Thymus (tissue), 11 donors: ENCODE results near the gene TAS2R3. TPM values are rescaled to one million over a fixed set of nuclear protein-coding genes. Genes with fewer than 3 reads are reported as not detected.
"Not testable (repeated sequence)": the region's sequence is repeated elsewhere in the genome, so short reads cannot be mapped to it uniquely, and the experiment has no call there.

ENCODE experiments used
- DNase-seq, 9 donors: peaks; one replicate each; pipeline ENCODE4 v3.0.0-alpha.2; 2013; ENCODE audit warnings: low spot score in 9 of 9, low read depth in 6 of 9, missing footprints in 1 of 9
- H3K27ac ChIP-seq, 2 donors: one replicate each; pipeline ENCODE4 v1.5.1; 2013; ENCODE audit warnings: control low read depth in 1 of 2, low read depth in 1 of 2, low read length in 1 of 2, mild to moderate bottlenecking in 1 of 2, moderate library complexity in 1 of 2
- H3K27me3 ChIP-seq, 2 donors: one replicate each; pipeline ENCODE4 v1.5.1; 2013; ENCODE audit warnings: low read length in 1 of 2; ENCODE audit not compliant: control insufficient read depth in 2 of 2, insufficient read depth in 1 of 2
- H3K36me3 ChIP-seq, 2 donors: one replicate each; pipeline ENCODE4 v1.5.1; 2013; ENCODE audit warnings: low read length in 1 of 2, mild to moderate bottlenecking in 1 of 2, moderate library complexity in 1 of 2; ENCODE audit not compliant: control insufficient read depth in 2 of 2, insufficient read depth in 2 of 2
- H3K4me1 ChIP-seq, 2 donors: one replicate each; pipeline ENCODE4 v1.5.1; 2013; ENCODE audit warnings: low read length in 2 of 2; ENCODE audit not compliant: control insufficient read depth in 2 of 2, insufficient read depth in 2 of 2
- H3K4me3 ChIP-seq, 2 donors: one replicate each; pipeline ENCODE4 v1.5.1; 2013; ENCODE audit warnings: low read length in 2 of 2, control low read depth in 1 of 2, mild to moderate bottlenecking in 1 of 2
- H3K9me3 ChIP-seq, 2 donors: one replicate each; pipeline ENCODE4 v1.5.1; 2013; ENCODE audit warnings: low read length in 1 of 2, mild to moderate bottlenecking in 1 of 2; ENCODE audit not compliant: control insufficient read depth in 2 of 2, insufficient read depth in 1 of 2
- WGBS: extraction: QIAGEN DNeasy Blood & Tissue Kit; methylation state at CpG from one replicate; pipeline ENCODE4 v1.1.7; 2013; 5-methylcytosine and 5-hydroxymethylcytosine counted together
- polyA plus RNA-seq: library from polyadenylated mRNA; stranded (reverse); fragments of 200-250 nt; gene quantifications from one replicate; pipeline ENCODE4 v1.2.3, GENCODE V29; 2013
- total RNA-seq: library from RNA; stranded (reverse); fragments of 120-200 nt; gene quantifications from one replicate; pipeline ENCODE4 v1.2.4, GENCODE V29; 2013
- donor health status: healthy.

TAS2R3 gene
- total and polyA plus RNA-seq, 2 donors = 0.52 TPM; not detected in 1

DNA sequence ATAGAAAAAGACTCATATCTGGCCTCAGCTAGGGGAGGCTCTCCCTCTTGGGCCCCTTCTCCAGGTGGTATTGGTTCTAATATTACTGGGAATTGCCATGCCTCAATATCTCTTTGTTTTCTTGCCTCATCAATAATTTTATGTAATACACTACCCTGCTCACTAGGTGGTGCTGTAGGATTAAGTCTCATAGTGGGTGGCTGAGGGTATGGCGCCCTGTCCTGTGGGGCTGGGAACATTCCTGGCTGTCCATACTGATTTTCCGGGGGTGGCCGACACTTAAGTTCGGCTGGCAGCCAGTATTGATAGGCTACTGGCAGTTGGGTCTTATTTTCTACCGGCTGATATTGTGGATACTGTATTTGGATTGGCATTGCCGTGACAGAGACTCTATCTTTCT, 9.0 kb upstream of the TAS2R3 start:
- 98% methylated on average over 6 of the region's 6 CpGs for WGBS
- peaks cover 9 to 12% of the 10 kb centered on the region in 2 donors for H3K9me3 ChIP-seq
- H3K36me3 ChIP-seq = peaks cover 41 to 71% of the 10 kb centered on the region in 2 donors
- DNase-seq = peak in 1 of 9 donors; percentile 15
- no peaks in the 10 kb centered on the region for H3K27me3 ChIP-seq
- H3K4me3 ChIP-seq = no peak overlapping the region
- H3K27ac ChIP-seq = no peak overlapping the region
- H3K4me1 ChIP-seq = no peaks in the 10 kb centered on the region

DNA sequence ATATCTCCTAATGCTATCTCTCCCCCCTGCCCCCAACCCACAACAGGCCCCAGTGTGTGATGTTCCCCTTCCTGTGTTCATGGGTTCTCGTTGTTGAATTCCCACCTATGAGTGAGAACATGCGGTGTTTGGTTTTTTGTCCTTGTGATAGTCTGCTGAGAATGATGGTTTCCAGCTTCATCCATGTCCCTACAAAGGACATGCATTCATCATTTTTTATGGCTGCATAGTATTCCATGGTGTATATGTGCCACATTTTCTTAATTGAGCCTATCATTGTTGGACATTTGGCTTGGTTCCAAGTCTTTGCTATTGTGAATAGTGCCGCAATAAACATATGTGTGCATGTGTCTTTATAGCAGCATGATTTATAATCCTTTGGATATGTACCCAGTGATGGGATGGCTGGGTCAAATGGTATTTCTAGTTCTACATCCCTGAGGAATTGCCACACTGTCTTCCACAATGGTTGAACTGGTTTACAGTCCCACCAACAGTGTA, 6.2 kb downstream of the TAS2R3 start:
- not testable (repeated sequence) for H3K9me3 ChIP-seq, H3K27ac ChIP-seq, H3K27me3 ChIP-seq, H3K4me3 ChIP-seq, DNase-seq, H3K36me3 ChIP-seq, H3K4me1 ChIP-seq
- 98% methylated on average over 3 of the region's 3 CpGs for WGBS

DNA sequence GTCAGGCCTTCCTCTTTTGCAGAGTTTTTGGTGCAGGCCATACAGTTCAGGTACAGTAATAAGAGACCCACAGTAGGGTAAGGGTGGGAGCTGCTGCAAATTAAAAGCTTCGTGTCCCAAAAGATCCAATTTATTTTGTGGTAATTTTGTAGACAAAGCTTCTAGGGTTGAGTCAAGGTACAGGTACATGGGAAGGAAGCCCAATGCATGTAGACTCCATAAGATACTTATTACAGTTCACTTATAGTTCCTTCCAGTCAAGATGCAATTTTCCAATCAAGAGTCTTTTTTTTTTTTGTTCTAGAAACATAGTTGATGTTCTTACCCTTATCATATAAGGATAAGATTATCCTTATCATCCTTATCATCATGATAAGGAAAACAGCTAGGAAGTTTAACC, 12.5 kb downstream of the TAS2R3 start, which contains the start of gene TAS2R4:
Gene TAS2R4, plus strand, starts transcription at position 301 of the 400 bp plus-strand sequence. CDS start 1,815 bp downstream, outside the sequence.
- no peak within 1 kb of the TSS for H3K27ac ChIP-seq
- peaks cover 8 to 13% of the 10 kb centered on the region in 2 donors for H3K36me3 ChIP-seq
- H3K9me3 ChIP-seq = peaks cover 0 to 5% of the 10 kb centered on the region in 2 donors
- no peak for DNase-seq
- H3K4me3 ChIP-seq = no peak within 1 kb of the TSS
- no peaks in the 10 kb centered on the region for H3K27me3 ChIP-seq
- WGBS = 96% methylated on average over 1 of the region's 1 CpG
- H3K4me1 ChIP-seq = no peaks in the 10 kb centered on the region

- 85% methylated on average over 13 of the region's 13 CpGs for WGBS
- H3K27ac ChIP-seq = no peak overlapping the region
- H3K4me3 ChIP-seq = no peak overlapping the region
- H3K4me1 ChIP-seq = no peaks in the 10 kb centered on the region
- no peaks in the 10 kb centered on the region for H3K27me3 ChIP-seq
- peaks cover 14 to 19% of the 10 kb centered on the region in 2 donors for H3K36me3 ChIP-seq
- H3K9me3 ChIP-seq = no peaks in the 10 kb centered on the region
- DNase-seq = peak in 8 of 9 donors; percentile 5 to 62 (median 22)
Measured at GRCh38 chr7:141785706-141786552, 22.0 kb downstream of the TAS2R3 start.

- peaks cover 14 to 19% of the 10 kb centered on the region in 2 donors for H3K36me3 ChIP-seq
- H3K4me1 ChIP-seq = no peaks in the 10 kb centered on the region
- WGBS = 98% methylated on average over 2 of the region's 2 CpGs
- H3K27me3 ChIP-seq = no peaks in the 10 kb centered on the region
- H3K9me3 ChIP-seq = no peaks in the 10 kb centered on the region
- DNase-seq = no peak
- no peak overlapping the region for H3K27ac ChIP-seq
- H3K4me3 ChIP-seq = no peak overlapping the region
Measured at GRCh38 chr7:141788296-141788695, 24.4 kb downstream of the TAS2R3 start.

DNA sequence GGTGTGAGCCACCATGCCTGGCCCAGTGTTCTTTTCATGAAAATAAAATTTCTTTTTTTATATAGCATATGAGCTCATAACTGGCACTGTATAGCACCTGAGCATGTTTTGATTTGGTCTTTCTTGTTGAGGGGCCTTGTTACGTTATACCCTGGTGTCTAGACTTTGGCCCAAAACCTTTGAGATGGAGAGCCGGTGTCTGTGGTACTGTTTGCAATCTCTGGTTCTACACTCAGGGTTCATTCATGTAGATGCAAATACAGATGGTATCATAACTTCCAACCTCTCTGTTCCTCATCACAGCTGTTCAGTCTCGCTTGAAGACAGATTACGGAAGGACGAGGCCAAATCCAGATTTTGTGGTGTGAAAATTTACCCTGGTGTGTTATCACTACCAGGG, 26.0 kb downstream of the TAS2R3 start, which contains the start of gene TAS2R5:
Gene TAS2R5, plus strand, starts transcription at position 301 of the 400 bp plus-strand sequence. CDS start 145 bp downstream, outside the sequence.
- peaks cover 14 to 19% of the 10 kb centered on the region in 2 donors for H3K36me3 ChIP-seq
- no peak within 1 kb of the TSS for H3K27ac ChIP-seq
- H3K9me3 ChIP-seq = no peaks in the 10 kb centered on the region
- no peaks in the 10 kb centered on the region for H3K4me1 ChIP-seq
- no peak for DNase-seq
- WGBS = 96% methylated on average over 5 of the region's 5 CpGs
- H3K27me3 ChIP-seq = no peaks in the 10 kb centered on the region
- H3K4me3 ChIP-seq = no peak within 1 kb of the TSS

- H3K4me1 ChIP-seq = no peaks in the 10 kb centered on the region
- no peaks in the 10 kb centered on the region for H3K9me3 ChIP-seq
- H3K36me3 ChIP-seq = peaks cover 14 to 16% of the 10 kb centered on the region in 2 donors
- no peaks in the 10 kb centered on the region for H3K27me3 ChIP-seq
- H3K27ac ChIP-seq = no peak overlapping the region
- no peak for DNase-seq
- 98% methylated on average over 2 of the region's 2 CpGs for WGBS
- no peak overlapping the region for H3K4me3 ChIP-seq
Measured at GRCh38 chr7:141792526-141792925, 28.6 kb downstream of the TAS2R3 start.

Other genes with a start within 250 kb of the TAS2R3 start
- 25.6 TPM for gene AGK, start 212.7 kb upstream of the TAS2R3 start, total RNA-seq
- gene AGK, start 212.7 kb upstream of the TAS2R3 start, polyA plus RNA-seq = 17.5 TPM
- gene DENND11, start 61.9 kb upstream of the TAS2R3 start, total RNA-seq = 16.1 TPM
- gene DENND11, start 61.9 kb upstream of the TAS2R3 start, polyA plus RNA-seq = 9.2 TPM
- gene WEE2, start 55.7 kb upstream of the TAS2R3 start, total RNA-seq = 0.05 TPM
- 0.05 TPM for gene WEE2, start 55.7 kb upstream of the TAS2R3 start, polyA plus RNA-seq
- gene SSBP1, start 25.7 kb upstream of the TAS2R3 start, total RNA-seq = 233 TPM
- 191 TPM for gene SSBP1, start 25.7 kb upstream of the TAS2R3 start, polyA plus RNA-seq
- 0.38 TPM for gene TAS2R4, start 12.6 kb downstream of the TAS2R3 start, total RNA-seq
- 0.41 TPM for gene TAS2R4, start 12.6 kb downstream of the TAS2R3 start, polyA plus RNA-seq
- 0.57 TPM for gene TAS2R5, start 26.1 kb downstream of the TAS2R3 start, total RNA-seq
- gene TAS2R5, start 26.1 kb downstream of the TAS2R3 start, polyA plus RNA-seq = 1.6 TPM
- 0.47 TPM for gene PRSS37, start 77.4 kb downstream of the TAS2R3 start, total RNA-seq
- 2.6 TPM for gene PRSS37, start 77.4 kb downstream of the TAS2R3 start, polyA plus RNA-seq
- not detected for gene OR9A4, start 152.3 kb downstream of the TAS2R3 start, total RNA-seq
- not detected for gene OR9A4, start 152.3 kb downstream of the TAS2R3 start, polyA plus RNA-seq
- 0.57 TPM for gene CLEC5A, start 182.9 kb downstream of the TAS2R3 start, total RNA-seq
- gene CLEC5A, start 182.9 kb downstream of the TAS2R3 start, polyA plus RNA-seq = 0.46 TPM
- gene TAS2R38, start 209.7 kb downstream of the TAS2R3 start, total RNA-seq = not detected
- gene TAS2R38, start 209.7 kb downstream of the TAS2R3 start, polyA plus RNA-seq = 0.05 TPM
- 0.33 TPM for gene MGAM, start 231.8 kb downstream of the TAS2R3 start, total RNA-seq
- 0.34 TPM for gene MGAM, start 231.8 kb downstream of the TAS2R3 start, polyA plus RNA-seq